ENCODE results near the gene POMC.

The POMC gene

DNA sequence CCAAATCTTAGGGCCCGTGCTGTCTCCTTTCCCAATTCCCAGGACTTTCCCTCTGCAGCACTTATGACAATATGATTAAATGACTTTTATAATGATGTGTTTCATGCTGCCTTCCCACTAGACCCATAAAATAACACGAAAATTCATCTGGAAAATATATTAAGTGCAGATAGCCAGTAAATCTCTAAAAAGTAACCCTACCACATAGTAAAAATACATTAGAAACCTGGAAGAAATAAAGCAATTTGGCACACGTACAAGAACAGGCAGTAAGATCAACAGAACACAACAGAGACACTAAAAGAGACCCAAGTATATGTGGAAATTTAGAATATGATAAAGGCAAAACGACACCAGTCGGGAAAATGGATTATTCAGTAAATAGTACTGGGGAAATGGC is 30.2 kb upstream of the POMC start:
- Histone ChIP-seq H3K56ac (ENCODE audit: low read length) (no peak overlapping the region), H3K4ac (ENCODE audit: low read depth, low read length) (no peak overlapping the region), H3K27me3 (ENCODE audit: insufficient read depth, low read length, poor library complexity) (no peaks in the 10 kb centered on the region), H3K79me2 (ENCODE audit: control insufficient read depth, insufficient read depth, low read length) (no peaks in the 10 kb centered on the region), H3K9ac (ENCODE audit: low read length) (no peak overlapping the region), H4K5ac (ENCODE audit: low read length) (no peak overlapping the region), H3K4me3 (ENCODE audit: low read length) (no peak overlapping the region), H2BK15ac (replicated peaks; ENCODE audit: low read depth) (no peak overlapping the region), H3K18ac (ENCODE audit: low read length) (no peak overlapping the region), H2AK5ac (ENCODE audit: low read length) (no peak overlapping the region), H2BK5ac (ENCODE audit: low read length) (no peak overlapping the region), H4K8ac (ENCODE audit: low read depth, low read length) (no peak overlapping the region), H3K79me1 (ENCODE audit: low read length) (no peaks in the 10 kb centered on the region), H3K27ac (ENCODE audit: low read depth, low read length) (no peak overlapping the region), H3K4me1 (ENCODE audit: control insufficient read depth, low read depth, low read length) (no peaks in the 10 kb centered on the region), H3K36me3 (ENCODE audit: control insufficient read depth, insufficient read depth, low read length) (no peaks in the 10 kb centered on the region), H2BK120ac (ENCODE audit: low read depth, low read length) (no peak overlapping the region), H3K4me2 (ENCODE audit: low read length) (no peak overlapping the region), H3K23ac (ENCODE audit: low read length) (no peak overlapping the region)
- WGBS (ENCODE audit: extremely low coverage, insufficient coverage, low lambda C conversion rate): no CpG with 5 or more reads among the region's 5 CpGs
- no peak for DNase-seq

DNA sequence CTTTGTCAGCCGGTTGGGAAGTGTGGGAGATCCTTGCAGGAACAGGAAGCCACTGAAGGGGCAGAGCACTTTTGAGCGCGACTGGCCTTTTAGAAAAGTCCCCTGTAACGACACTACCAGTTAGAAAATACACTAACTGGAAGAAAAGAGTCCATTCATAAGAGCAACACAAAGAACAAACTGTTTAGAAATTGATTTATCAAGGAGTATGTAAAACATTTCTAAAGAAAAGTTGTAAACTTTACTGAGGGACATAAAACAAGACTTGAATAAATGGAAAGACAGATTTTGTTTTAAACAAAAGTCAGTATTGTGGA is 29.8 kb upstream of the POMC start:
- Histone ChIP-seq H4K8ac (ENCODE audit: low read depth, low read length) (no peak overlapping the region), H3K18ac (ENCODE audit: low read length) (no peak overlapping the region), H2BK120ac (ENCODE audit: low read depth, low read length) (no peak overlapping the region), H3K27ac (ENCODE audit: low read depth, low read length) (no peak overlapping the region), H4K5ac (ENCODE audit: low read length) (no peak overlapping the region), H3K9ac (ENCODE audit: low read length) (no peak overlapping the region), H3K36me3 (ENCODE audit: control insufficient read depth, insufficient read depth, low read length) (no peaks in the 10 kb centered on the region), H3K79me1 (ENCODE audit: low read length) (no peaks in the 10 kb centered on the region), H2BK15ac (replicated peaks; ENCODE audit: low read depth) (no peak overlapping the region), H2AK5ac (ENCODE audit: low read length) (no peak overlapping the region), H2BK5ac (ENCODE audit: low read length) (no peak overlapping the region), H3K4me1 (ENCODE audit: control insufficient read depth, low read depth, low read length) (no peaks in the 10 kb centered on the region), H3K4me2 (ENCODE audit: low read length) (no peak overlapping the region), H3K27me3 (ENCODE audit: insufficient read depth, low read length, poor library complexity) (no peaks in the 10 kb centered on the region), H3K23ac (ENCODE audit: low read length) (no peak overlapping the region), H3K79me2 (ENCODE audit: control insufficient read depth, insufficient read depth, low read length) (no peaks in the 10 kb centered on the region), H3K56ac (ENCODE audit: low read length) (no peak overlapping the region), H3K4me3 (ENCODE audit: low read length) (no peak overlapping the region), H3K4ac (ENCODE audit: low read depth, low read length) (no peak overlapping the region)
- no peak for DNase-seq
- WGBS (ENCODE audit: extremely low coverage, insufficient coverage, low lambda C conversion rate): no CpG with 5 or more reads among the region's 4 CpGs

DNA sequence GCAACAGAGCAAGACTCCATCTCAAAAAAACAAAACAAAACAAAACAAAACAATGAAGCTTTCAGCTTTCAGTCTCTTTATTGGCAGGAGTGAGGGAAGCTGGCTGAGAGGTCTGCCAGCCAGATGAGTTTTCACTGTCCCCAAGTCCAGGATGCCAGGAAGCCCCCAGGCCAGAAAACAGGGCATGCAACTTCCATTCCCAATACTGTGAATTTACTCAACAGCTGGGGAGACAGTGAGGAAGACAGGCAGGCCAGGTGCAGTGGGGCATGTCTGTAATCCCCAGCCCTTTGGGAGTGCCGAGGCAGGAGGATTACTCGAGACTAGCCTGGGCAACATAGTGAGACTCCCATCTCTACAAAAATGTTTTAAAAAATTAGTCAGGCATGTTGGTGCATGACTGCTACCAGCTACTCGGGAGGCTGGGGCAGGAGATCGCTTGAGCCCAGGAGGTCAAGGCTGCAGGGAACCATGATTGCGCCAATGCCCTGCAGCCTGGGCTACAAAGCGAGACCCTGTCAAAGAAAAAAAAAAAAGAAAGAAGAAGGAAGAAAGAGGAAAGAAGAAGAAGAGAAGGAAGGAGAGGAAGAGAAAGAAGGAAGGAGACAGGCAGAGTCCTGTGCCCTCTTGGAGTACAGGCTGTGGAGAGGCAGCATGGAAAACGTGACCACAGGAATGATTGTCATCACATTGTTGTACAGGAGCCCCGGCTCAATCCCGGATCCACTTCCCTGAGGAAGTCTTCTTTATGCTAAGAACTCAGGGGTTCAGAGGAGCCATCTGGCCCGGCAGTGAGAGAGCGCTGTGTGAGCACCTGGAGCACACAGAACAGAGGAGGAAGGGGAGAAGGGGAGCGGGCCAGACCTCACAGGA is 29.2 kb upstream of the POMC start:
- H3K4ac ChIP-seq (ENCODE audit: low read depth, low read length): no peak overlapping the region
- H2AK5ac ChIP-seq (ENCODE audit: low read length): no peak overlapping the region
- WGBS (ENCODE audit: extremely low coverage, insufficient coverage, low lambda C conversion rate): no CpG with 5 or more reads among the region's 12 CpGs
- H4K5ac ChIP-seq (ENCODE audit: low read length): no peak overlapping the region
- H4K8ac ChIP-seq (ENCODE audit: low read depth, low read length): no peak overlapping the region
- no peak overlapping the region for H3K18ac ChIP-seq (ENCODE audit: low read length)
- H3K4me2 ChIP-seq (ENCODE audit: low read length): no peak overlapping the region
- H2BK15ac ChIP-seq (replicated peaks; ENCODE audit: low read depth): no peak overlapping the region
- H3K56ac ChIP-seq (ENCODE audit: low read length): no peak overlapping the region
- H2BK120ac ChIP-seq (ENCODE audit: low read depth, low read length): no peak overlapping the region
- no peak overlapping the region for H2BK5ac ChIP-seq (ENCODE audit: low read length)
- H3K4me3 ChIP-seq (ENCODE audit: low read length): no peak overlapping the region
- no peak for DNase-seq
- no peaks in the 10 kb centered on the region for H3K36me3 ChIP-seq (ENCODE audit: control insufficient read depth, insufficient read depth, low read length)
- no peaks in the 10 kb centered on the region for H3K79me1 ChIP-seq (ENCODE audit: low read length)
- H3K27ac ChIP-seq (ENCODE audit: low read depth, low read length): no peak overlapping the region
- H3K27me3 ChIP-seq (ENCODE audit: insufficient read depth, low read length, poor library complexity): no peaks in the 10 kb centered on the region
- no peak overlapping the region for H3K23ac ChIP-seq (ENCODE audit: low read length)
- H3K4me1 ChIP-seq (ENCODE audit: control insufficient read depth, low read depth, low read length): no peaks in the 10 kb centered on the region
- no peak overlapping the region for H3K9ac ChIP-seq (ENCODE audit: low read length)
- H3K79me2 ChIP-seq (ENCODE audit: control insufficient read depth, insufficient read depth, low read length): no peaks in the 10 kb centered on the region

DNA sequence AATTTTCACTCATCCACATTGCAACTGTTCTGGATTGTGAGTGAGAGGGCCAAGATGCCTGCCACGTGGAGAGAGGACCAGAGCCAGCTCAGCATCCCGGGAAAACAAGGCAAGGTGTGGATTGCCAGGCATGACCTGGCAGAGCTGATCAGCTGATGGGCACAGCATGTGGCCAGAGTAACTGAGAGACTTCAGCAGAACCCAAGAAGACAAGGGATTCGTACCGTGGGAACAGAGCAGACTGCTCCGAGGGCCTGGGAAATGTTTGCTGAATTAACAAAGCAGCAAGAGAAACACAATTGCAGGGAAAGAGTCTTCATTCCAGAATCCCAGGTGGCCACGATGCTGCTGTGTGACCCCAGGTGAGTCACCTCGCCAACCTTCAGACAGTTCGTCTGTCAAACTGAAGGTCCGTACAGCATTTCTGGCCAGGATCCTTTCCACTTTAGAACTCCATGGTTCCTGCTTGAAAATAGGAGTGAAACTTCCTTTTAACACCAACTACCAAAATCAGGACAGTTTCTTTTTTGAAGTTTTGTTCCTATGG is 26.3 kb upstream of the POMC start:
- Histone ChIP-seq H3K9ac (ENCODE audit: low read length) (no peak overlapping the region), H3K27me3 (ENCODE audit: insufficient read depth, low read length, poor library complexity) (no peaks in the 10 kb centered on the region)
- WGBS (ENCODE audit: extremely low coverage, insufficient coverage, low lambda C conversion rate): no CpG with 5 or more reads among the region's 9 CpGs

GRCh38 chr2:25190536-25190935 is 22.2 kb upstream of the POMC start:
- WGBS (ENCODE audit: extremely low coverage, insufficient coverage, low lambda C conversion rate): no CpG with 5 or more reads among the region's 5 CpGs
- Histone ChIP-seq H3K36me3 (ENCODE audit: control insufficient read depth, insufficient read depth, low read length) (no peaks in the 10 kb centered on the region), H4K8ac (ENCODE audit: low read depth, low read length) (no peak overlapping the region), H3K4me3 (ENCODE audit: low read length) (no peak overlapping the region), H3K4me1 (ENCODE audit: control insufficient read depth, low read depth, low read length) (peaks cover 2% of the 10 kb centered on the region), H3K23ac (ENCODE audit: low read length) (no peak overlapping the region), H3K56ac (ENCODE audit: low read length) (no peak overlapping the region), H2BK5ac (ENCODE audit: low read length) (no peak overlapping the region), H3K4ac (ENCODE audit: low read depth, low read length) (no peak overlapping the region), H2BK120ac (ENCODE audit: low read depth, low read length) (no peak overlapping the region), H3K18ac (ENCODE audit: low read length) (no peak overlapping the region), H3K79me2 (ENCODE audit: control insufficient read depth, insufficient read depth, low read length) (no peaks in the 10 kb centered on the region), H2BK15ac (replicated peaks; ENCODE audit: low read depth) (no peak overlapping the region), H3K9ac (ENCODE audit: low read length) (no peak overlapping the region), H2AK5ac (ENCODE audit: low read length) (no peak overlapping the region), H3K27ac (ENCODE audit: low read depth, low read length) (no peak overlapping the region), H3K4me2 (ENCODE audit: low read length) (no peak overlapping the region), H4K5ac (ENCODE audit: low read length) (no peak overlapping the region), H3K27me3 (ENCODE audit: insufficient read depth, low read length, poor library complexity) (no peaks in the 10 kb centered on the region), H3K79me1 (ENCODE audit: low read length) (no peaks in the 10 kb centered on the region)
- DNase-seq: no peak

More for the DNA sequence above, 26.3 kb upstream of the POMC start:
- H3K36me3 ChIP-seq (ENCODE audit: control insufficient read depth, insufficient read depth, low read length): no peaks in the 10 kb centered on the region
- H3K23ac ChIP-seq (ENCODE audit: low read length): no peak overlapping the region
- H4K8ac ChIP-seq (ENCODE audit: low read depth, low read length): no peak overlapping the region
- H2BK15ac ChIP-seq (replicated peaks; ENCODE audit: low read depth): no peak overlapping the region
- H3K4ac ChIP-seq (ENCODE audit: low read depth, low read length): no peak overlapping the region
- no peak overlapping the region for H3K27ac ChIP-seq (ENCODE audit: low read depth, low read length)
- no peak overlapping the region for H4K5ac ChIP-seq (ENCODE audit: low read length)
- H3K4me1 ChIP-seq (ENCODE audit: control insufficient read depth, low read depth, low read length): peaks cover 2% of the 10 kb centered on the region
- H3K56ac ChIP-seq (ENCODE audit: low read length): no peak overlapping the region
- no peak overlapping the region for H3K4me3 ChIP-seq (ENCODE audit: low read length)
- H2BK120ac ChIP-seq (ENCODE audit: low read depth, low read length): no peak overlapping the region
- no peak overlapping the region for H3K4me2 ChIP-seq (ENCODE audit: low read length)
- no peaks in the 10 kb centered on the region for H3K79me2 ChIP-seq (ENCODE audit: control insufficient read depth, insufficient read depth, low read length)
- no peaks in the 10 kb centered on the region for H3K79me1 ChIP-seq (ENCODE audit: low read length)
- no peak overlapping the region for H3K18ac ChIP-seq (ENCODE audit: low read length)
- DNase-seq: peak; percentile 63
- H2BK5ac ChIP-seq (ENCODE audit: low read length): no peak overlapping the region
- no peak overlapping the region for H2AK5ac ChIP-seq (ENCODE audit: low read length)

DNA sequence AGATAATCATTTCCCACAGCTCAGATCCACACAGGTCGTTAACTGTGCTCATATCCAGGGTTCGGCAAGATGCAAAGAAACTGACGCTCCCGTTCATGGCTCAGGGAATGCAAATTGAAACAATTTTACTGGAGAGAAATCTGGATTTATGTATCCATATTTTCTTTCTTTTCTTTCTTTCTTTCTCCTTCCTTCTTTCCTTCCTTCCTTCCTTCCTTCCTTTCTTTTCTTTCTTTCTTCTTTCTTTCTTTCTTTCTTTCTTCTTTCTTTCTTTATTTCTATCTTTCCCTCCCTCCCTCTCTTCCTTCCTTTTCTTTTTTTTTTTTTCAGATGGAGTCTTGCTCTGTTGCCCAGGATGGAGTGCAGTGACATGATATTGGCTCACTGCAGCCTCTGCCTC is 20.0 kb upstream of the POMC start:
- Histone ChIP-seq H3K79me2 (ENCODE audit: control insufficient read depth, insufficient read depth, low read length) (no peaks in the 10 kb centered on the region), H2BK5ac (ENCODE audit: low read length) (no peak overlapping the region), H2BK120ac (ENCODE audit: low read depth, low read length) (no peak overlapping the region), H3K4me3 (ENCODE audit: low read length) (no peak overlapping the region), H3K27me3 (ENCODE audit: insufficient read depth, low read length, poor library complexity) (no peaks in the 10 kb centered on the region), H3K27ac (ENCODE audit: low read depth, low read length) (no peak overlapping the region), H3K56ac (ENCODE audit: low read length) (no peak overlapping the region), H4K8ac (ENCODE audit: low read depth, low read length) (no peak overlapping the region), H3K4me1 (ENCODE audit: control insufficient read depth, low read depth, low read length) (peaks cover 2% of the 10 kb centered on the region), H3K4ac (ENCODE audit: low read depth, low read length) (no peak overlapping the region), H3K79me1 (ENCODE audit: low read length) (no peaks in the 10 kb centered on the region), H3K18ac (ENCODE audit: low read length) (no peak overlapping the region), H2BK15ac (replicated peaks; ENCODE audit: low read depth) (no peak overlapping the region), H3K23ac (ENCODE audit: low read length) (no peak overlapping the region), H3K9ac (ENCODE audit: low read length) (no peak overlapping the region), H4K5ac (ENCODE audit: low read length) (no peak overlapping the region), H3K4me2 (ENCODE audit: low read length) (no peak overlapping the region), H3K36me3 (ENCODE audit: control insufficient read depth, insufficient read depth, low read length) (no peaks in the 10 kb centered on the region), H2AK5ac (ENCODE audit: low read length) (no peak overlapping the region)
- DNase-seq: no peak
- no CpG with 5 or more reads among the region's 4 CpGs for WGBS (ENCODE audit: extremely low coverage, insufficient coverage, low lambda C conversion rate)
